Endothelial cell of umbilical vein (primary cell): ENCODE results near the gene ZNF679. TPM values are rescaled to one million over a fixed set of nuclear protein-coding genes. Genes with fewer than 3 reads are reported as not detected.
"Not testable (repeated sequence)": the region's sequence is repeated elsewhere in the genome, so short reads cannot be mapped to it uniquely, and the experiment has no call there.

Source experiments
- BruUV-seq: library from RNA; stranded (reverse); fragments of 400-500 nt; replicated peaks from 2 replicates; lab custom pipeline; 2021; lab: Mats Ljungman, UMichigan
- CTCF ChIA-PET: fragments of 300-600, 350-600 bp; sonication (Branson Sonifier 250); formaldehyde crosslinking; loops from one replicate; lab custom pipeline; 2021; ENCODE audit warnings: antibody characterized with exemption, inconsistent platforms; lab: Charles Lee
- POLR2A ChIA-PET: fragments of 300-600, 350-600 bp; sonication (Branson Sonifier 250); formaldehyde crosslinking; loops from one replicate; lab custom pipeline; 2021; ENCODE audit warnings: antibody characterized with exemption, inconsistent platforms; lab: Charles Lee
- DNase-seq: peaks from one replicate; pipeline ENCODE4 v3.0.0-alpha.2; 2011; ENCODE audit warnings: low read depth, low spot score
- FAIRE-seq: peaks from 2 replicates; lab custom pipeline; 2011; peaks lifted over from hg19 to GRCh38; lab: Jason Lieb, UNC
- H2AFZ ChIP-seq: 2 replicates; pipeline ENCODE4 v1.6.0; 2012; ENCODE audit warnings: low read depth, low read length, control low read depth, inconsistent platforms
- H3K27ac ChIP-seq: 2 replicates; pipeline ENCODE4 v1.5.1; 2011; ENCODE audit warnings: low read depth, mild to moderate bottlenecking, control low read depth, low read length, moderate library complexity; ENCODE audit not compliant: insufficient read depth
- H3K27me3 ChIP-seq, 2 experiments: 2 replicates each; pipeline versions ENCODE4 v1.6.0 to v1.6.1; 2011; ENCODE audit warnings: low read length in 2 of 2, mixed read lengths in 1 of 2; ENCODE audit not compliant: control insufficient read depth in 2 of 2, insufficient read depth in 2 of 2
- H3K36me3 ChIP-seq, 2 experiments: 2 replicates in 1 of 2; 3 replicates in 1 of 2; pipeline ENCODE4 v1.5.1; 2011; ENCODE audit warnings: low read length in 2 of 2, mild to moderate bottlenecking in 1 of 2, moderate library complexity in 1 of 2; ENCODE audit not compliant: control insufficient read depth in 2 of 2, insufficient read depth in 2 of 2; ENCODE audit errors: extremely low read depth in 1 of 2
- H3K4me1 ChIP-seq: 3 replicates; pipeline ENCODE4 v1.5.1; 2011; ENCODE audit warnings: mild to moderate bottlenecking, low read length; ENCODE audit not compliant: control insufficient read depth, insufficient read depth; ENCODE audit errors: extremely low read depth
- H3K4me2 ChIP-seq: 2 replicates; pipeline ENCODE4 v1.6.1; 2011; ENCODE audit warnings: low read length, control low read depth, mixed read lengths; ENCODE audit not compliant: insufficient read depth
- H3K4me3 ChIP-seq, 3 experiments: fragments of 200-600 bp in 1 of 3; sonication (generic), shearing (Covaris generic) in 1 of 3; replicated peaks in 1 of 3; 2 replicates each; pipeline ENCODE4 v1.5.1; 2011 to 2016; ENCODE audit warnings: control low read depth in 3 of 3, low read length in 3 of 3, mild to moderate bottlenecking in 2 of 3, inconsistent platforms in 1 of 3, low read depth in 1 of 3, moderate library complexity in 1 of 3; ENCODE audit not compliant: insufficient read depth in 1 of 3
- H3K79me2 ChIP-seq: 2 replicates; pipeline ENCODE4 v1.6.0; 2012; ENCODE audit warnings: low read length, inconsistent platforms; ENCODE audit not compliant: control insufficient read depth, insufficient read depth
- H3K9ac ChIP-seq: replicated peaks from 2 replicates; pipeline ENCODE3; 2011; ENCODE audit warnings: low read length, control low read depth; ENCODE audit not compliant: insufficient read depth; ENCODE audit errors: extremely low read depth
- H3K9me1 ChIP-seq: replicated peaks from 3 replicates; pipeline ENCODE4 v1.6.0; 2011; ENCODE audit warnings: mild to moderate bottlenecking, low read length; ENCODE audit not compliant: control insufficient read depth, insufficient read depth; ENCODE audit errors: extremely low read depth
- H3K9me3 ChIP-seq: replicated peaks from 2 replicates; pipeline ENCODE4 v1.5.1; 2012; ENCODE audit warnings: low read length, inconsistent platforms; ENCODE audit not compliant: control insufficient read depth, insufficient read depth
- H4K20me1 ChIP-seq: replicated peaks from 2 replicates; pipeline ENCODE3; 2011; ENCODE audit warnings: mild to moderate bottlenecking, low read length; ENCODE audit not compliant: control insufficient read depth, insufficient read depth; ENCODE audit errors: extremely low read depth
- dilution Hi-C: fragments of 300-500 bp; cut with MboI; formaldehyde crosslinking; loops from one replicate; pipeline ENCODE4 v1.15.0; 2019; ENCODE audit warnings: low sequenced_read_pairs; ENCODE audit not compliant: extremely low pct_ligation_motif_present
- intact Hi-C: fragments of 100-400 bp; cut with micrococcal nuclease; formaldehyde crosslinking; loops from one replicate; pipeline ENCODE4 v1.10.0; 2022
- polyA plus RNA-seq, 4 experiments: library from polyadenylated mRNA; depleted of rRNA in 3 of 4; stranded (reverse) in 3 of 4; unstranded in 1 of 4; fragments of >200 nt; gene quantifications; 2 replicates each; pipeline versions ENCODE4 v1.2.1 to v1.2.3, GENCODE V29; 2011 to 2012; ENCODE audit warnings: missing spikeins in 1 of 4
- total RNA-seq: library from RNA; stranded (reverse); gene quantifications from 2 replicates; pipeline ENCODE4 v1.2.3, GENCODE V29; 2021

The ZNF679 gene
- total and polyA plus RNA-seq, 2 donors (not counting 3 experiments of a cell fraction or from before 2014, with no cell fraction given), result not detected

GRCh38 chr7:64316031-64316742 is 87.9 kb downstream of the ZNF679 start:
- H3K4me3 ChIP-seq, CTCF ChIA-PET, intact Hi-C loops, dilution Hi-C loops, H3K4me1 ChIP-seq, FAIRE-seq, BruUV-seq, H3K27ac ChIP-seq, H2AFZ ChIP-seq, H3K9ac ChIP-seq, DNase-seq, H3K9me1 ChIP-seq, H3K36me3 ChIP-seq, H3K4me2 ChIP-seq, H3K9me3 ChIP-seq, H3K27me3 ChIP-seq, H3K79me2 ChIP-seq, H4K20me1 ChIP-seq: not testable (repeated sequence)
- POLR2A ChIA-PET, result interaction anchor here (0.6 kb wide), 1 partner anchor 380 kb away, joined by 3 read pairs; no protein-coding TSS in a partner anchor

Other genes starting within 250 kb of the ZNF679 start
- gene ZNF722, start 229.6 kb upstream of the ZNF679 start, total RNA-seq, result not detected in 2 replicates
- gene ZNF722, start 229.6 kb upstream of the ZNF679 start, polyA plus RNA-seq, result not detected in 2 replicates
- gene ZNF727, start 183.0 kb upstream of the ZNF679 start, total RNA-seq, result not detected in 2 replicates
- not detected in 2 replicates for gene ZNF727, start 183.0 kb upstream of the ZNF679 start, polyA plus RNA-seq
- gene ZNF735, start 21.3 kb upstream of the ZNF679 start, total RNA-seq, result not detected in 2 replicates
- not detected in 2 replicates for gene ZNF735, start 21.3 kb upstream of the ZNF679 start, polyA plus RNA-seq
- gene ZNF736, start 85.5 kb downstream of the ZNF679 start, total RNA-seq, result 6.3 and 9.0 TPM in 2 replicates
- 1.2 TPM in 2 replicates for gene ZNF736, start 85.5 kb downstream of the ZNF679 start, polyA plus RNA-seq